ENCODE data around the gene GMPS. TPM values are rescaled to one million over a fixed set of nuclear protein-coding genes. Genes with fewer than 3 reads are reported as not detected.

GMPS gene
- total and polyA plus RNA-seq, 9 of the 15 experiments (the other 6 are each of a cell fraction or from before 2014, with no cell fraction given) = 73.7 to 282 (median 156) TPM

- TF ChIP-seq, protein P1, sequence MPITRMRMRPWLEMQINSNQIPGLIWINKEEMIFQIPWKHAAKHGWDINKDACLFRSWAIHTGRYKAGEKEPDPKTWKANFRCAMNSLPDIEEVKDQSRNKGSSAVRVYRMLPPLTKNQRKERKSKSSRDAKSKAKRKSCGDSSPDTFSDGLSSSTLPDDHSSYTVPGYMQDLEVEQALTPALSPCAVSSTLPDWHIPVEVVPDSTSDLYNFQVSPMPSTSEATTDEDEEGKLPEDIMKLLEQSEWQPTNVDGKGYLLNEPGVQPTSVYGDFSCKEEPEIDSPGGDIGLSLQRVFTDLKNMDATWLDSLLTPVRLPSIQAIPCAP (CRISPR knock-in tag; IDR thresholded peaks at IDR 0.05; ENCODE audit: borderline replicate concordance) = no peak
- TF ChIP-seq TBL1XR1 (IDR thresholded peaks at IDR 0.05; ENCODE audit: low read length in 2 of 2) = peak in 1 of 2 experiments; percentile 85; a peak in 2 of 4 replicates
- no peak for TF ChIP-seq JUNB (CRISPR knock-in tag; conservative IDR thresholded peaks at IDR 0.05)
- TF ChIP-seq MTA3 (IDR thresholded peaks at IDR 0.05; ENCODE audit: borderline replicate concordance) = peak; percentile 63; the same call in 1 of the 2 replicates
- no peak for TF ChIP-seq PTBP1 (IDR thresholded peaks at IDR 0.05; ENCODE audit: low read depth, low read length)
- TF ChIP-seq ZKSCAN3 (CRISPR knock-in tag; IDR thresholded peaks at IDR 0.05) = no peak
- TF ChIP-seq ZNF668 (CRISPR knock-in tag; IDR thresholded peaks at IDR 0.05) = no peak
- peak; percentile 71 for TF ChIP-seq MEIS2 (IDR thresholded peaks at IDR 0.05; ENCODE audit: partially characterized antibody)
- TF ChIP-seq E2F4 (CRISPR knock-in tag; IDR thresholded peaks at IDR 0.05; ENCODE audit: low read depth) = no peak
- no peak for TF ChIP-seq ARID3B (CRISPR knock-in tag; IDR thresholded peaks at IDR 0.05; ENCODE audit: borderline replicate concordance)
- no peak for TF ChIP-seq TRIM28 (IDR thresholded peaks at IDR 0.05)
- TF ChIP-seq C11orf30 (IDR thresholded peaks at IDR 0.05; ENCODE audit: low read depth) = peak; percentile 98
- TF ChIP-seq KLF10 (CRISPR knock-in tag; IDR thresholded peaks at IDR 0.05) = no peak
- TF ChIP-seq CBX2 (IDR thresholded peaks at IDR 0.05; ENCODE audit: insufficient read depth, low read length, poor library complexity, severe bottlenecking) = no peak
- no peak for TF ChIP-seq ZSCAN29 (IDR thresholded peaks at IDR 0.05)
- TF ChIP-seq NFIC (IDR thresholded peaks at IDR 0.05) = peak; percentile 85
- TF ChIP-seq ARID3A (IDR thresholded peaks at IDR 0.05; ENCODE audit: borderline replicate concordance, low read depth, low read length) = peak; percentile 68; the same call in 1 of the 2 replicates
- TF ChIP-seq PREB (CRISPR knock-in tag; IDR thresholded peaks at IDR 0.05) = 0 out of 2 replicates have a peak, but pooled peaks have one; percentile 47
- no peak for TF ChIP-seq MEF2A (IDR thresholded peaks at IDR 0.05; ENCODE audit: control insufficient read depth, low read depth, low read length)
- TF ChIP-seq MCM7 (IDR thresholded peaks at IDR 0.05) = no peak
- no peak for TF ChIP-seq YY1 (IDR thresholded peaks at IDR 0.05; ENCODE audit: borderline replicate concordance in 1 of 3, control insufficient read depth in 1 of 3, extremely low read depth in 1 of 3, insufficient read depth in 3 of 3, insufficient read length in 1 of 3, insufficient replicate concordance in 2 of 3, low read depth in 1 of 3, low read length in 2 of 3)
- TF ChIP-seq ZNF174 (CRISPR knock-in tag; IDR thresholded peaks at IDR 0.05) = no peak
- TF ChIP-seq ZNF695 (CRISPR knock-in tag; IDR thresholded peaks at IDR 0.05) = no peak
Measured at GRCh38 chr3:155890671-155891190, 20.3 kb downstream of the GMPS start (continued).

Data from K562 (cell line).